ENCODE measurements around the gene SNAP47. TPM values are rescaled to one million over a fixed set of nuclear protein-coding genes. Genes with fewer than 3 reads are reported as not detected.

SNAP47 gene
- total and polyA plus RNA-seq, 2 donors (not counting 3 experiments of a cell fraction or from before 2014, with no cell fraction given) = 24.0 to 32.7 TPM

DNA sequence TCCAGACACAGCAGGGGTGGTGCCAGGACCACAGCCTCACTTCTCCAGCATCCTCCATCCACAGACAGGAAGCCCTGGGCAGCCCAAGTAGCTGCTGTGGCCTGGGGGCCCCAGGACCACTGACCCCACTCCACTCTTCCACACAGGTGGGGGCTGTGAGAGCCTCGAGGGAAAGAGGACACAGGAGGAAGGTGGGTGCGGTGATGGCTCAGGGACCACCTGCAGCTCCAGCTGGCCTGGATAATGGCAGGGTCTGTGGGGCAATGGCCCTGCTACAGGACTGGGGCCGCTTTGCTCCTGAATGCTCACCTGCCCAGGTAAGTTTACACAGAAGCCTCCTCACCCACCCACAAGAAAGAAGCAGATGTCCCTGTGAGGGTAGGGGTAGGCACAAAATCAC lies 61.9 kb downstream of the SNAP47 start:
- H3K36me3 ChIP-seq (ENCODE audit: control insufficient read depth in 2 of 2, extremely low read depth in 1 of 2, insufficient read depth in 2 of 2, low read length in 2 of 2) = no peaks in the 10 kb centered on the region
- H3K27me3 ChIP-seq (ENCODE audit: control insufficient read depth in 2 of 2, insufficient read depth in 2 of 2, low read length in 2 of 2) = no peaks in the 10 kb centered on the region
- intact Hi-C loops (cut with micrococcal nuclease) (no loop called here), dilution Hi-C loops (cut with MboI; ENCODE audit: extremely low pct_ligation_motif_present, low sequenced_read_pairs) (no loop called here)
- H4K20me1 ChIP-seq (replicated peaks; ENCODE audit: control insufficient read depth, extremely low read depth, insufficient read depth, low read length) = no peaks in the 10 kb centered on the region
- no peak overlapping the region for H3K27ac ChIP-seq (ENCODE audit: insufficient read depth, low read depth, low read length)
- ChIA-PET CTCF (no interaction called here), POLR2A (no interaction called here)
- FAIRE-seq = no peak
- TF ChIP-seq, protein P1, sequence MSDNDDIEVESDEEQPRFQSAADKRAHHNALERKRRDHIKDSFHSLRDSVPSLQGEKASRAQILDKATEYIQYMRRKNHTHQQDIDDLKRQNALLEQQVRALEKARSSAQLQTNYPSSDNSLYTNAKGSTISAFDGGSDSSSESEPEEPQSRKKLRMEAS (IDR thresholded peaks at IDR 0.05; ENCODE audit: insufficient read depth, insufficient read length) = no peak
- TF ChIP-seq EZH2 (IDR thresholded peaks at IDR 0.05; ENCODE audit: borderline replicate concordance, low read depth, low read length, severe bottlenecking) (no peak), GATA2 (IDR thresholded peaks at IDR 0.05; ENCODE audit: insufficient read depth, insufficient read length, low read depth, low read length) (no peak), JUN (IDR thresholded peaks at IDR 0.05; ENCODE audit: borderline replicate concordance, insufficient read depth, insufficient read length, low read depth) (no peak), POLR2AphosphoS5 (IDR thresholded peaks at IDR 0.05; ENCODE audit: insufficient read depth, low read depth, low read length) (no peak), POLR2A (IDR thresholded peaks at IDR 0.05; ENCODE audit: low read depth, low read length) (no peak), FOS (IDR thresholded peaks at IDR 0.05; ENCODE audit: borderline replicate concordance, insufficient read depth, low read length) (no peak), MYC (IDR thresholded peaks at IDR 0.05; ENCODE audit: low read depth, low read length) (no peak)
- TF ChIP-seq, protein P2, sequence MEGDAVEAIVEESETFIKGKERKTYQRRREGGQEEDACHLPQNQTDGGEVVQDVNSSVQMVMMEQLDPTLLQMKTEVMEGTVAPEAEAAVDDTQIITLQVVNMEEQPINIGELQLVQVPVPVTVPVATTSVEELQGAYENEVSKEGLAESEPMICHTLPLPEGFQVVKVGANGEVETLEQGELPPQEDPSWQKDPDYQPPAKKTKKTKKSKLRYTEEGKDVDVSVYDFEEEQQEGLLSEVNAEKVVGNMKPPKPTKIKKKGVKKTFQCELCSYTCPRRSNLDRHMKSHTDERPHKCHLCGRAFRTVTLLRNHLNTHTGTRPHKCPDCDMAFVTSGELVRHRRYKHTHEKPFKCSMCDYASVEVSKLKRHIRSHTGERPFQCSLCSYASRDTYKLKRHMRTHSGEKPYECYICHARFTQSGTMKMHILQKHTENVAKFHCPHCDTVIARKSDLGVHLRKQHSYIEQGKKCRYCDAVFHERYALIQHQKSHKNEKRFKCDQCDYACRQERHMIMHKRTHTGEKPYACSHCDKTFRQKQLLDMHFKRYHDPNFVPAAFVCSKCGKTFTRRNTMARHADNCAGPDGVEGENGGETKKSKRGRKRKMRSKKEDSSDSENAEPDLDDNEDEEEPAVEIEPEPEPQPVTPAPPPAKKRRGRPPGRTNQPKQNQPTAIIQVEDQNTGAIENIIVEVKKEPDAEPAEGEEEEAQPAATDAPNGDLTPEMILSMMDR (IDR thresholded peaks at IDR 0.05; ENCODE audit: extremely low read depth in 1 of 2, insufficient read depth in 1 of 2, low read depth in 1 of 2, low read length in 2 of 2) = no peak
- no peaks in the 10 kb centered on the region for H3K9me3 ChIP-seq (replicated peaks; ENCODE audit: control insufficient read depth, insufficient read depth, low read length)
- no peak overlapping the region for H3K4me3 ChIP-seq (replicated peaks in 1 of 3; ENCODE audit: insufficient read depth in 1 of 3, low read depth in 1 of 3, low read length in 3 of 3)
- H3K9ac ChIP-seq (replicated peaks; ENCODE audit: extremely low read depth, insufficient read depth, low read length) = no peak overlapping the region
- no TSS peak for BruUV-seq (replicated peaks)
- no peaks in the 10 kb centered on the region for H3K4me1 ChIP-seq (ENCODE audit: control insufficient read depth, extremely low read depth, insufficient read depth, low read length)
- no peaks in the 10 kb centered on the region for H3K9me1 ChIP-seq (replicated peaks; ENCODE audit: control insufficient read depth, extremely low read depth, insufficient read depth, low read length)
- no peak overlapping the region for H2AFZ ChIP-seq (ENCODE audit: low read depth, low read length)
- DNase-seq (ENCODE audit: low read depth, low spot score) = no peak
- no peak overlapping the region for H3K4me2 ChIP-seq (ENCODE audit: insufficient read depth, low read length)
- no peaks in the 10 kb centered on the region for H3K79me2 ChIP-seq (ENCODE audit: control insufficient read depth, insufficient read depth, low read length)

Data from endothelial cell of umbilical vein (primary cell).